Measurements from ENCODE around the gene MSH3. TPM values are rescaled to one million over a fixed set of nuclear protein-coding genes. Genes with fewer than 3 reads are reported as not detected.
"Not testable (repeated sequence)": the region's sequence is repeated elsewhere in the genome, so short reads cannot be mapped to it uniquely, and the experiment has no call there.

The MSH3 gene
- total RNA-seq, 1 experiment from 2014 or later, result 17.4 TPM

GRCh38 chr5:80799041-80799440 lies 144.6 kb downstream of the MSH3 start:
- no peak for DNase-seq (ENCODE audit: low read depth, low spot score)
- in situ Hi-C loops (cut with HindIII; ENCODE audit: low pct_unique_long_range_greater_than_20kb, low sequenced_read_pairs), result no loop called here

- in situ Hi-C loops (cut with HindIII; ENCODE audit: low pct_unique_long_range_greater_than_20kb, low sequenced_read_pairs), result no loop called here
These were observed 145.1 kb downstream of the MSH3 start for GRCh38 chr5:80799573-80799972.

GRCh38 chr5:80804332-80804731 lies 149.9 kb downstream of the MSH3 start:
- in situ Hi-C loops (cut with HindIII; ENCODE audit: low pct_unique_long_range_greater_than_20kb, low sequenced_read_pairs), result no loop called here
- no peak for DNase-seq (ENCODE audit: low read depth, low spot score)

More at GRCh38 chr5:80799573-80799972, 145.1 kb downstream of the MSH3 start:
- no peak for DNase-seq (ENCODE audit: low read depth, low spot score)

- no peak for DNase-seq (ENCODE audit: low read depth, low spot score)
- in situ Hi-C loops (cut with HindIII; ENCODE audit: low pct_unique_long_range_greater_than_20kb, low sequenced_read_pairs), result no loop called here
These were observed 150.6 kb downstream of the MSH3 start for GRCh38 chr5:80805038-80805437.

- no peak for DNase-seq (ENCODE audit: low read depth, low spot score)
- in situ Hi-C loops (cut with HindIII; ENCODE audit: low pct_unique_long_range_greater_than_20kb, low sequenced_read_pairs), result no loop called here
These were observed 152.5 kb downstream of the MSH3 start for GRCh38 chr5:80806929-80807328.

GRCh38 chr5:80809451-80809850 lies 155.0 kb downstream of the MSH3 start:
- in situ Hi-C loops (cut with HindIII; ENCODE audit: low pct_unique_long_range_greater_than_20kb, low sequenced_read_pairs), result no loop called here

GRCh38 chr5:80810425-80810824 lies 156.0 kb downstream of the MSH3 start:
- in situ Hi-C loops (cut with HindIII; ENCODE audit: low pct_unique_long_range_greater_than_20kb, low sequenced_read_pairs), result no loop called here

More at GRCh38 chr5:80809451-80809850, 155.0 kb downstream of the MSH3 start:
- DNase-seq (ENCODE audit: low read depth, low spot score), result no peak

GRCh38 chr5:80816590-80816989 lies 162.1 kb downstream of the MSH3 start:
- no peak for DNase-seq (ENCODE audit: low read depth, low spot score)
- in situ Hi-C loops (cut with HindIII; ENCODE audit: low pct_unique_long_range_greater_than_20kb, low sequenced_read_pairs), result no loop called here

More at GRCh38 chr5:80810425-80810824, 156.0 kb downstream of the MSH3 start:
- DNase-seq (ENCODE audit: low read depth, low spot score), result no peak

- no peak for DNase-seq (ENCODE audit: low read depth, low spot score)
- in situ Hi-C loops (cut with HindIII; ENCODE audit: low pct_unique_long_range_greater_than_20kb, low sequenced_read_pairs), result no loop called here
These were observed 166.2 kb downstream of the MSH3 start for GRCh38 chr5:80820685-80821084.

- in situ Hi-C loops (cut with HindIII; ENCODE audit: low pct_unique_long_range_greater_than_20kb, low sequenced_read_pairs), result no loop called here
- no peak for DNase-seq (ENCODE audit: low read depth, low spot score)
These were observed 168.2 kb downstream of the MSH3 start for GRCh38 chr5:80822640-80823039.

GRCh38 chr5:80824159-80824558 lies 169.7 kb downstream of the MSH3 start:
- DNase-seq (ENCODE audit: low read depth, low spot score); in situ Hi-C loops (cut with HindIII; ENCODE audit: low pct_unique_long_range_greater_than_20kb, low sequenced_read_pairs): not testable (repeated sequence)

- in situ Hi-C loops (cut with HindIII; ENCODE audit: low pct_unique_long_range_greater_than_20kb, low sequenced_read_pairs), result no loop called here
- DNase-seq (ENCODE audit: low read depth, low spot score), result no peak
These were observed 171.5 kb downstream of the MSH3 start for GRCh38 chr5:80825786-80826460.

- in situ Hi-C loops (cut with HindIII; ENCODE audit: low pct_unique_long_range_greater_than_20kb, low sequenced_read_pairs), result no loop called here
- DNase-seq (ENCODE audit: low read depth, low spot score), result no peak
These were observed 180.3 kb downstream of the MSH3 start for GRCh38 chr5:80834710-80835109.

- in situ Hi-C loops (cut with HindIII; ENCODE audit: low pct_unique_long_range_greater_than_20kb, low sequenced_read_pairs), result no loop called here
- DNase-seq (ENCODE audit: low read depth, low spot score), result peak; percentile 83
These were observed 180.7 kb downstream of the MSH3 start for GRCh38 chr5:80835128-80835527.

GRCh38 chr5:80837679-80838078 lies 183.2 kb downstream of the MSH3 start:
- in situ Hi-C loops (cut with HindIII; ENCODE audit: low pct_unique_long_range_greater_than_20kb, low sequenced_read_pairs), result no loop called here
- DNase-seq (ENCODE audit: low read depth, low spot score), result no peak

- in situ Hi-C loops (cut with HindIII; ENCODE audit: low pct_unique_long_range_greater_than_20kb, low sequenced_read_pairs); DNase-seq (ENCODE audit: low read depth, low spot score): not testable (repeated sequence)
These were observed 186.8 kb downstream of the MSH3 start for GRCh38 chr5:80841026-80841797.

GRCh38 chr5:80846422-80846821 lies 192.0 kb downstream of the MSH3 start:
- in situ Hi-C loops (cut with HindIII; ENCODE audit: low pct_unique_long_range_greater_than_20kb, low sequenced_read_pairs); DNase-seq (ENCODE audit: low read depth, low spot score): not testable (repeated sequence)

- DNase-seq (ENCODE audit: low read depth, low spot score); in situ Hi-C loops (cut with HindIII; ENCODE audit: low pct_unique_long_range_greater_than_20kb, low sequenced_read_pairs): not testable (repeated sequence)
These were observed 195.7 kb downstream of the MSH3 start for GRCh38 chr5:80850168-80850567.
